HepG2 (cell line): ENCODE data around the gene INHBB. TPM values are rescaled to one million over a fixed set of nuclear protein-coding genes. Genes with fewer than 3 reads are reported as not detected.

Source experiments
- ARHGAP35 ChIP-seq: sonication (generic); formaldehyde crosslinking; IDR thresholded peaks from 2 replicates; pipeline ENCODE4 v1.9.0; 2022; ENCODE audit warnings: mild to moderate bottlenecking, inconsistent platforms, moderate library complexity, missing genetic modification reagents, borderline replicate concordance
- ATM ChIP-seq: fragments of 450-650 bp; IDR thresholded peaks from 2 replicates; pipeline ENCODE4 v1.7.1; 2017; ENCODE audit warnings: mild to moderate bottlenecking, borderline replicate concordance
- CBX1 ChIP-seq: IDR thresholded peaks from one replicate; pipeline ENCODE4 v1.6.1; 2016; ENCODE audit warnings: antibody characterized with exemption, low read depth
- EED ChIP-seq: sonication (generic); formaldehyde crosslinking; IDR thresholded peaks from 2 replicates; pipeline ENCODE4 v1.5.0; 2020; ENCODE audit warnings: mild to moderate bottlenecking, missing genetic modification reagents
- HES4 ChIP-seq: sonication (generic); formaldehyde crosslinking; IDR thresholded peaks from 2 replicates; pipeline ENCODE4 v1.9.0; 2021; ENCODE audit warnings: mild to moderate bottlenecking, missing genetic modification reagents, borderline replicate concordance
- MAF1 ChIP-seq: sonication (generic); formaldehyde crosslinking; IDR thresholded peaks from 2 replicates; pipeline ENCODE4 v1.5.0; 2020; ENCODE audit warnings: missing genetic modification reagents, borderline replicate concordance
- MAFG ChIP-seq: sonication (generic); formaldehyde crosslinking; IDR thresholded peaks from 2 replicates; pipeline ENCODE4 v1.5.1; 2020; ENCODE audit warnings: mild to moderate bottlenecking, missing genetic modification reagents
- MYC ChIP-seq: sonication (generic); formaldehyde crosslinking; IDR thresholded peaks from 2 replicates; pipeline ENCODE4 v1.9.0; 2021; ENCODE audit warnings: missing genetic modification reagents, borderline replicate concordance
- MZF1 ChIP-seq: sonication (generic); formaldehyde crosslinking; IDR thresholded peaks from 2 replicates; pipeline ENCODE4 v1.8.1; 2023; ENCODE audit warnings: mild to moderate bottlenecking, missing genetic modification reagents, borderline replicate concordance
- NCOA2 ChIP-seq: sonication (generic); formaldehyde crosslinking; IDR thresholded peaks from 2 replicates; pipeline ENCODE4 v1.8.0; 2022; ENCODE audit warnings: inconsistent platforms
- NFE2L1 ChIP-seq: sonication (generic); formaldehyde crosslinking; IDR thresholded peaks from 2 replicates; pipeline ENCODE4 v1.4.0; 2020; ENCODE audit warnings: missing genetic modification reagents, mild to moderate bottlenecking, borderline replicate concordance
- NPAS2 ChIP-seq: sonication (generic); formaldehyde crosslinking; IDR thresholded peaks from 2 replicates; pipeline ENCODE4 v1.8.0; 2022; ENCODE audit warnings: mild to moderate bottlenecking, missing genetic modification reagents, borderline replicate concordance
- PAF1 ChIP-seq: IDR thresholded peaks from 2 replicates; pipeline ENCODE4 v1.6.1; 2016; ENCODE audit warnings: missing genetic modification reagents, missing compliant biosample characterization
- PHF5A ChIP-seq: IDR thresholded peaks from one replicate; pipeline ENCODE4 v1.6.1; 2018; ENCODE audit warnings: low read depth, missing genetic modification reagents; ENCODE audit not compliant: unreplicated experiment
- REL ChIP-seq: sonication (generic); formaldehyde crosslinking; conservative IDR thresholded peaks from 2 replicates; pipeline ENCODE4 v1.8.0; 2022; ENCODE audit warnings: mild to moderate bottlenecking, missing genetic modification reagents, moderate library complexity
- SAFB2 ChIP-seq: sonication (generic); formaldehyde crosslinking; IDR thresholded peaks from 2 replicates; pipeline ENCODE4 v1.5.1; 2020; ENCODE audit warnings: missing genetic modification reagents, low read depth, mild to moderate bottlenecking, borderline replicate concordance
- SATB2 ChIP-seq: sonication (generic); formaldehyde crosslinking; IDR thresholded peaks from 2 replicates; pipeline ENCODE4 v1.5.0; 2020; ENCODE audit warnings: missing genetic modification reagents
- SIX1 ChIP-seq: sonication (generic); formaldehyde crosslinking; IDR thresholded peaks from 2 replicates; pipeline ENCODE4 v1.4.0; 2020; ENCODE audit warnings: missing genetic modification reagents, borderline replicate concordance
- SMAD9 ChIP-seq: sonication (generic); formaldehyde crosslinking; IDR thresholded peaks from 2 replicates; pipeline ENCODE4 v1.5.1; 2020; ENCODE audit warnings: mild to moderate bottlenecking, missing genetic modification reagents
- SPEN ChIP-seq: sonication (generic); formaldehyde crosslinking; IDR thresholded peaks from 2 replicates; pipeline ENCODE4 v1.5.1; 2020; ENCODE audit warnings: low read depth, mild to moderate bottlenecking, missing genetic modification reagents
- ZBTB7B ChIP-seq: sonication (generic); formaldehyde crosslinking; IDR thresholded peaks from 2 replicates; pipeline ENCODE4 v1.4.0; 2020; ENCODE audit warnings: missing genetic modification reagents
- ZNF180 ChIP-seq: sonication (generic); formaldehyde crosslinking; IDR thresholded peaks from 2 replicates; pipeline ENCODE4 v1.4.0; 2020; ENCODE audit warnings: low read depth, missing genetic modification reagents, borderline replicate concordance
- ZNF263 ChIP-seq: sonication (generic); formaldehyde crosslinking; IDR thresholded peaks from 2 replicates; pipeline ENCODE4 v1.4.0; 2020; ENCODE audit warnings: missing genetic modification reagents
- ZNF564 ChIP-seq: sonication (generic); formaldehyde crosslinking; IDR thresholded peaks from 2 replicates; pipeline ENCODE4 v1.8.1; 2023; ENCODE audit warnings: mild to moderate bottlenecking, missing genetic modification reagents
- ZNF792 ChIP-seq: IDR thresholded peaks from 2 replicates; pipeline ENCODE4 v1.6.1; 2016
- polyA plus RNA-seq, 8 experiments: library from polyadenylated mRNA; depleted of rRNA in 3 of 8; stranded (reverse) in 7 of 8; unstranded in 1 of 8; fragments of >200 nt; fragmentation: Illumina TruSeq in 4 of 8; extraction: Trizol in 4 of 8; gene quantifications; 2 replicates each; pipeline versions ENCODE4 v1.2.1 to v1.2.3, GENCODE V29; 2011 to 2016; ENCODE audit warnings: low read depth in 4 of 8, missing spikeins in 1 of 8, mixed read lengths in 1 of 8; ENCODE audit not compliant: insufficient read depth in 1 of 8
- total RNA-seq, 5 experiments: library from RNA; depleted of rRNA; stranded (reverse); fragments of >200 nt; fragmentation: Illumina TruSeq; extraction: Trizol; gene quantifications; 2 replicates each; pipeline ENCODE4 v1.2.3, GENCODE V29; 2016; ENCODE audit warnings: low read depth in 1 of 5
- TF ChIP-seq, protein P1 (sequence below): sonication (generic); formaldehyde crosslinking; IDR thresholded peaks from 2 replicates; pipeline ENCODE4 v1.4.0; 2020; ENCODE audit warnings: missing genetic modification reagents, borderline replicate concordance
- TF ChIP-seq, protein P2 (sequence below): sonication (generic); formaldehyde crosslinking; IDR thresholded peaks from 2 replicates; pipeline ENCODE4 v1.5.0; 2020; ENCODE audit warnings: missing genetic modification reagents
- TF ChIP-seq, protein P3 (sequence below): sonication (generic); formaldehyde crosslinking; IDR thresholded peaks from 2 replicates; pipeline ENCODE4 v1.5.0; 2020; ENCODE audit warnings: missing genetic modification reagents
- TF ChIP-seq, protein P4 (sequence below): sonication (generic); formaldehyde crosslinking; IDR thresholded peaks from 2 replicates; pipeline ENCODE4 v1.4.0; 2020; ENCODE audit warnings: mild to moderate bottlenecking, missing genetic modification reagents

INHBB gene
- total and polyA plus RNA-seq, 2 of the 13 experiments (the other 11 are each of a cell fraction or from before 2014, with no cell fraction given), result 0.20 to 1.7 TPM

DNA sequence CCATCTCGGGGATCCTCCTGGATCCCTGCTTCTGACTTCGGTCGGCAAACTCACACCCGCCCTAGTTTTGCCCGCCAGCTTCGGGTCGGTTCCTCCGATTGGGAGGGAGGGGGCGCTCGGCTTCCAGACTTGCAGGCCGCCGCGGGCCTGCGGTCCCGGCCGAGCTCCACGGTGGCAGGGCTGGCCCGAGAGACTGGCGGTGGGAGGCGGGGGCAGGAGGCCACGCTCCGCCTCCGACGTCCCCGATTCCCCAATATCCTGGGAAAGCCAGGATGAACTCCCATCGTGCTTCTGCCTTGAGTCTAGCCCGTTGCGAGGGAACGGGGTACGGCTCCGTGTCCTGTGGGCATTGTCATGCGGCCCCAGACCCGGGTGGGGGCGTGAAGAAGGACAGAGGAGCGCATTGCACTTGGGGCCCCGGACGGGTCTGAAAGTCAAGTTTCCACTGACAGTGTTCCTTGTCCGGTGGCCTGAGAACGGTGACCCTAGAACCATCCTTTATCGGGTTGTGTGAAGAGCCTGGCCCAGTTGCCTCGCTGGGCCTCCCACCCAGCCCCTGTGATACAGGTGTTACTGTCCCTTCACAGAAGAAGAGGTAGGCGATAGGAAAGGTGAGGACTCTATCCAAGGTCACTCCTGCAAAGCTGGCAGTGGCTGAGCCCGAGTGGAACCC, 2.4 kb upstream of the INHBB start (continued):
- TF ChIP-seq EED (CRISPR knock-in tag) (peak; percentile 77; the same call in 1 of the 2 replicates), SMAD9 (CRISPR knock-in tag) (no peak), SATB2 (no peak), MZF1 (no peak), CBX1 (no peak), ZNF263 (peak; percentile 61; the same call in 1 of the 2 replicates), PAF1 (CRISPR knock-in tag) (no peak), ATM (no peak), MAF1 (CRISPR knock-in tag) (0 out of 2 replicates have a peak, but pooled peaks have one; percentile 51), REL (no peak), PHF5A (CRISPR knock-in tag) (no peak), HES4 (CRISPR knock-in tag) (no peak), SPEN (peak; percentile 43; the same call in 1 of the 2 replicates), ZNF564 (CRISPR knock-in tag) (no peak), SIX1 (CRISPR knock-in tag) (no peak), NCOA2 (CRISPR knock-in tag) (peak; percentile 24; the same call in 1 of the 2 replicates), ZNF180 (CRISPR knock-in tag) (no peak), NFE2L1 (no peak), ZNF792 (CRISPR knock-in tag) (peak; percentile 72; the same call in 1 of the 2 replicates), ARHGAP35 (no peak), MYC (CRISPR knock-in tag) (peak; percentile 61; the same call in 1 of the 2 replicates), NPAS2 (CRISPR knock-in tag) (no peak), MAFG (CRISPR knock-in tag) (no peak), ZBTB7B (CRISPR knock-in tag) (no peak), SAFB2 (CRISPR knock-in tag) (no peak)
- TF ChIP-seq, protein P1, sequence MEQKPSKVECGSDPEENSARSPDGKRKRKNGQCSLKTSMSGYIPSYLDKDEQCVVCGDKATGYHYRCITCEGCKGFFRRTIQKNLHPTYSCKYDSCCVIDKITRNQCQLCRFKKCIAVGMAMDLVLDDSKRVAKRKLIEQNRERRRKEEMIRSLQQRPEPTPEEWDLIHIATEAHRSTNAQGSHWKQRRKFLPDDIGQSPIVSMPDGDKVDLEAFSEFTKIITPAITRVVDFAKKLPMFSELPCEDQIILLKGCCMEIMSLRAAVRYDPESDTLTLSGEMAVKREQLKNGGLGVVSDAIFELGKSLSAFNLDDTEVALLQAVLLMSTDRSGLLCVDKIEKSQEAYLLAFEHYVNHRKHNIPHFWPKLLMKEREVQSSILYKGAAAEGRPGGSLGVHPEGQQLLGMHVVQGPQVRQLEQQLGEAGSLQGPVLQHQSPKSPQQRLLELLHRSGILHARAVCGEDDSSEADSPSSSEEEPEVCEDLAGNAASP (CRISPR knock-in tag), result peak; percentile 53; the same call in 1 of the 2 replicates
- TF ChIP-seq, protein P2, sequence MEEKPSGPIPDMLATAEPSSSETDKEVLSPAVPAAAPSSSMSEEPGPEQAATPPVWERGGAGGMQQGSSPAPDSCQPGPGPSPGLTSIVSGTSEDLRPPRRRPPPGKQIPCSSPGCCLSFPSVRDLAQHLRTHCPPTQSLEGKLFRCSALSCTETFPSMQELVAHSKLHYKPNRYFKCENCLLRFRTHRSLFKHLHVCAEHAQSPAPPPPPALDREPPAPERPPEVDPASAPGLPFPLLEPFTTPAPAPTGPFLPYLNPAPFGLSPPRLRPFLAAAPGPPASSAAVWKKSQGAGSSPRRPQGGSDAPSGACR (CRISPR knock-in tag), result peak; percentile 78; the same call in 1 of the 2 replicates
- TF ChIP-seq, protein P3, sequence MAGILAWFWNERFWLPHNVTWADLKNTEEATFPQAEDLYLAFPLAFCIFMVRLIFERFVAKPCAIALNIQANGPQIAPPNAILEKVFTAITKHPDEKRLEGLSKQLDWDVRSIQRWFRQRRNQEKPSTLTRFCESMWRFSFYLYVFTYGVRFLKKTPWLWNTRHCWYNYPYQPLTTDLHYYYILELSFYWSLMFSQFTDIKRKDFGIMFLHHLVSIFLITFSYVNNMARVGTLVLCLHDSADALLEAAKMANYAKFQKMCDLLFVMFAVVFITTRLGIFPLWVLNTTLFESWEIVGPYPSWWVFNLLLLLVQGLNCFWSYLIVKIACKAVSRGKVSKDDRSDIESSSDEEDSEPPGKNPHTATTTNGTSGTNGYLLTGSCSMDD, result no peak
- TF ChIP-seq, protein P4, sequence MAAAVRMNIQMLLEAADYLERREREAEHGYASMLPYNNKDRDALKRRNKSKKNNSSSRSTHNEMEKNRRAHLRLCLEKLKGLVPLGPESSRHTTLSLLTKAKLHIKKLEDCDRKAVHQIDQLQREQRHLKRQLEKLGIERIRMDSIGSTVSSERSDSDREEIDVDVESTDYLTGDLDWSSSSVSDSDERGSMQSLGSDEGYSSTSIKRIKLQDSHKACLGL (CRISPR knock-in tag), result no peak; the same call in 1 of the 2 replicates
